GM11168 (cell line): ENCODE data around the gene IREB2.
"Not testable (repeated sequence)": the region's sequence is repeated elsewhere in the genome, so short reads cannot be mapped to it uniquely, and the experiment has no call there.

Experiments
- in situ Hi-C: fragments of 300-500 bp; cut with MboI; formaldehyde crosslinking; loops from one replicate; pipeline ENCODE4 v1.12.0; 2022; ENCODE audit warnings: low sequenced_read_pairs; ENCODE audit not compliant: unreplicated experiment

The IREB2 gene

GRCh38 chr15:78456426-78456825, 18.4 kb downstream of the IREB2 start:
- in situ Hi-C loops = no loop called here

GRCh38 chr15:78457101-78457500, 19.1 kb downstream of the IREB2 start:
- in situ Hi-C loops = no loop called here

GRCh38 chr15:78460737-78461136, 22.7 kb downstream of the IREB2 start:
- in situ Hi-C loops = no loop called here

DNA sequence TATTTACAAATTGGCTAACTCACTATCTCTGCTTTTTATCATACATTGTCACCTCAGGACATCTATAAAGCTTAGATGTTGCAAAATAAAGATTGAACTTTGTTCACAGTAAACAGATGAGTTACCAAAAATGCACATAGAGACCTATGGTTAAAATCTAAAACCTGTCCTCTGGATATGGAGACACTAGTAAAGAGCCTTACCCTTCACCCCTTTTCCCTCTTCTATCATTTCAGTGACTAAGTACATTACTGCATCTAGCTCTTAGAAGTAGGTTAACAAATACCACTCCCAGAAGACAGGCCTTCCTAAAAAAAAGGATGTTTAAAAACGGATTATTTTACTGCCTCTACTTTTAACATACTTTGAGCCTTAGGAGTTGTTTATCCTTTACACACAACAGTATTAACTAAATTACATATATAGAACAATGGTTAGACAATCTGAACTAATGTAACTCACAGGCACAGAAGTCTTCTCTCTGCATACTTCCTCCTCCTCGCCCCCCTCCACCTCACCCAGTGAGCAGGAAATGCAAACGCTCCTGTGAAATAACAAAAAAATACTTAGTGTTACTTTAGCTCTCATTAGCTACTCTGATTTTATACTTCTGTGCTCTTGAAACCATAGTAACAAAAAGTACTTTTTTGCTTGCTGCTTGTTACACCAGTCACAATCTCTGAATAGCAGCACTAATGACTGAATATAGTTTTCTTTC, 23.3 kb downstream of the IREB2 start:
- in situ Hi-C loops = no loop called here

GRCh38 chr15:78469031-78469430, 31.0 kb downstream of the IREB2 start:
- in situ Hi-C loops = no loop called here

- in situ Hi-C loops = no loop called here
Measured at GRCh38 chr15:78477295-78477694, 39.3 kb downstream of the IREB2 start.

DNA sequence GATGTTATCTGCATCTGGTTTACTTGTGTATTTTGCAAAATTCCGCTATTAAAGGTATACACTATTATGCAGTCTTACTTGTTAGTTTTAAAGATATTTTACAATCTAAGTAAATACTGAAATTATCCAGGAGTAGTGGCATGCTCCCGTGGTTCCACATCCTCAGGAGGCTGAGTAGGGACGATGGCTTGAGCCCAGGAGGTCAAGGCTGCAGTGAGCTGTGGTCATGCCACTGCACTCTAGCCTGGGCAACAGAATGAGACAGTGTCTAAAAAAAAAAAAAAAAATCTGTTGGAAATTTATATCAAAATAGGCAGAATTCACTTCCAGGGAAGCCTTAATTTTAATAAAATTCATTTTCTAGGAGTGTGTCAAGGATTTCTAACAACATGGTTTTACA, 41.6 kb downstream of the IREB2 start:
- in situ Hi-C loops = no loop called here

- in situ Hi-C loops = no loop called here
Measured at GRCh38 chr15:78481917-78482316, 43.9 kb downstream of the IREB2 start.

GRCh38 chr15:78492872-78493271, 54.9 kb downstream of the IREB2 start:
- in situ Hi-C loops = no loop called here

DNA sequence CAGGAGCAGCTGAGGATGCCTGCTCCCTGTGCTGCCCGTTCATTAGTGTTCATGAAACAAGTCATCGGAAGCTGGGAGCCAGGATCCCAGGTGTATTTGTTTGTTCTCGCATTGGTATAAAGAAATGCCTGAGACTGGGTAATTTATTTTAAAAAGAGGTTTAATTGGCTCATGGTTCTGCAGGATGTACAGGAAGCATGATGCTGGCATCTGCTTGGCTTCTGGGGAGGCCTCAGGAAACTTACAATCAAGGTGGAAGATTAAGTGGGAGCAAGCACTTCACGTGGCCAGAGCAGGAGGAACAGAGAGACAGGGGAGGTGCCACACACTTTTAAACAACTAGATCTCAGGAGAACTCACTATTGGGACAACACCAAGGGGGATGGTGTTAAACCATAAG, 63.8 kb downstream of the IREB2 start:
- in situ Hi-C loops = no loop called here

DNA sequence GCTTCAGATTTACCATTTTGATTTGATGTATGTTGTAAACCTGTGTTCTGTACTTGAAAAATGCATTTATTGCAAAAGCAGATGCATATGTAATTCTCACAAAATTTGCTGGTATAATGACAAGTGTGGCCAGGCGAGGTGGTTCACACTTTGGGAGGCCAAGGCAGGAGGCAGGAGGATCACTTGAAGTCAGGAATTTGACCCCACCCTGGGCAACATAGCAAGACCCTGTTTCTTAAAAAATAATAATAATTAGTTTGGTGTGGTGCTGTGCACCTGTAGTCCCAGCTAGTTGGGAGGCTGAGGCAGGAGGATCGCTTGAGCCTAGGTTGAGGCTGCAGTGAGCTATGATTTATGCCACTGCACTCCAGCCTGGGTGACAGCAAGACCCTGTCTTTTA, 64.6 kb downstream of the IREB2 start:
- in situ Hi-C loops = no loop called here

DNA sequence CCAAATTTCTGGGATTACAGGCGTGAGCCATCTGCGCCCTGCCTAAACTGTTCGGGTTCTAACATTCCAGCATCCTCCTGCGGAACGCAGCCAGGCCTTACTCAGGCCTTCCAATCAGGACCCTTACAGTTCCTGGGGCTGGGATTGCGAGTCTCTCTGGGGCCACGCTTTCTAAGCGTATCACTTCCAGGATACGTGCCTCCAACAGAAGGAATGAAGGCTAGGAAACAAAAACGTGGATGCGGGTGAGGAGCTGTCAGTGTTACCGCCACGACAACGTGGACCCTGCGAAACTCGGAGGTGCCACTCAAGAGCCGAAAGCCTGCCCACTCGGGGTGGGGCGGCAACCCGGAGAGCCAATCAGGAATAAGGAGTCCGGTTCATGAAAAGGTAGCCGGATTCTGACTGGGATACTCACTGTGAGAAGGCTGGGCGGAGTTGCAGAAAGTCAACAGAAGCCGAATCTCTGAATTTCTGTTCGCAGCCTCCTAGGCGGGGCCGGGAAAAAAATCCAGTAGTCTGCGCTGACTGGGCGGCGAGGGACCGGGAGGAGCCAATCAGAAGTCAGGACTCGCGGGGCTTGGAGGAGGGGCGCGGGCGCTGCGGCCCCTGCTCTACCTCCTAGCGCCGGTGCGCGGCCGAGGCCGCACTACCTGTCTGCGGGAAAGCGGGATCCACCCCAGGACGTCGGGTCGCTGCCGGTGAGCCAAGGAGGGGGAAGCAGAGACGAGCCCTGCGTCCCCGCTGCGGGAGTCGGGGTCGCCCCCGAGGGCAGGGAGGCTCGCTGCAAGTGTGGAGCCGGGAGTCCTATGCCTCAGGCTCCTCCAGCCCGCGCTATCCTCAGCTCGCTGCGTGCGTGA, 69.2 kb downstream of the IREB2 start, which contains the start of gene HYKK:
TSS of gene HYKK (plus strand) at position 607 of the 860 bp plus-strand sequence. CDS start 5,512 bp downstream, outside the sequence.
- in situ Hi-C loops = no loop called here

DNA sequence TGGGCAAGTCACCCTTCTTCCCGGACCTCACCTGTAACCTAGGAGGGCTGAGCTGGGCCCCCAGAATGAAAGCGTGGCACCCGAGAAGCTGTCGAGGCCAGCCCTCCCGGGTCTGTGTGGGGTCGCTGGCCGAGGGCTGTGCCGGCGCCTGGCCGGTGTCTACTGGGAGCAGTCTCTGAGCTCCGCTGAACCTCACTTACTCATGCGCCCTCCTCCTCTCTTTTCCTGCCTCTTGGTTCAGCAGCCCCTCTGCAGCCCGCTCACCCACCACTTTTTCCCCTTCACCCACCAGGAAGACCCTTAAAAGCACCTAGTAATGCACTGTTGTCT, 69.8 kb downstream of the IREB2 start:
- in situ Hi-C loops = no loop called here

DNA sequence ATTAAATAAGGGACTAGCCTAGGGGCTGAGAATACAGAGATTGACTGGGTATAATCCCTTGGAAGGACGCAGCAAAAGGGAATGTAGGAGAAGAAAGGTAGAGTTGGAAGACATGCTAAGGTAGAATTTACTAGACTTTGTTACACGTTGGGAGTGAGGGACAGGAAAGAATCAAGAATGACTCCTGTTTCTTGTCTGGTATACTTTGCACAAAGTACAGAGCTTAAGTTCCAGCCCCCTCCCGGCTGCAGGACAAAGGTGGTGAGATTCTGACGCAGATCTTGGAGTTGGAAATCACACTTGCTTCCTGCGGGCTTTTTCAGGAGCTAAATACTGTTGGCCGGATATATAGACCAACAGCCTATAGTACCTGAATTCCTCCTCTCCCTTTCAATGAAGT, 70.3 kb downstream of the IREB2 start:
- in situ Hi-C loops = no loop called here

GRCh38 chr15:78509726-78510312, 71.8 kb downstream of the IREB2 start:
- in situ Hi-C loops = no loop called here

DNA sequence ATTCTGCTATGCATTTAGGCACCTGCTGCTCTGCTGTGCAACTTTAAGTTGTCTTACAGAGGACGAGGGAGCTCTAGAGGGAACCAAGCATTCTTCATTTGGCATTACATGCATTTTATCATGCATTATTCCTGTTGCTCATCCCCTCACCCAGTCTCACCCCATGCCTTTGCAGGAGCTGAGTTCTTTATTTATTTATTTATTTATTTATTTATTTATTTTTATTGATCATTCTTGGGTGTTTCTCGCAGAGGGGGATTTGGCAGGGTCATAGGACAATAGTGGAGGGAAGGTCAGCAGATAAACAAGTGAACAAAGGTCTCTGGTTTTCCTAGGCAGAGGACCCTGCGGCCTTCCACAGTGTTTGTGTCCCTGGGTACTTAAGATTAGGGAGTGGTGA, 82.0 kb downstream of the IREB2 start:
- in situ Hi-C loops = not testable (repeated sequence)

DNA sequence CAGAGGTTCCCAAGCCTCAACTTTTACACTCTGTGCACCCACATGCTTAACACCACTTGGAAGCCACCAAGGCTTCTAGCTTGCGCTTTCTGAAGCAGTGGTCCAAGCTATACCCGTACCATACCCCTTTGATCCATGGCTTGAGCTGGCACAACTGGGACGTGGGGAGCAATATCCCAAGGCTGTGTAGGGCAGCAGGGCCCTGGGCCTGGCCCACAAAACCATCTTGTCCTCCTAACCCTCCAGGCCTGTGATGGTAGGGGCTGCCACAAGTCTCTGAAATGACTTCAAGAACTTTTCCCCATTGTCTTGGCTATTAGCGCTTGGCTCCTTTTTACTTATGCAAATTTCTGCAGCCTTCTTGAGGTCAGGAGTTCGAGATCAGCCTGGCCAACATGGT, 86.2 kb downstream of the IREB2 start:
- in situ Hi-C loops = no loop called here

DNA sequence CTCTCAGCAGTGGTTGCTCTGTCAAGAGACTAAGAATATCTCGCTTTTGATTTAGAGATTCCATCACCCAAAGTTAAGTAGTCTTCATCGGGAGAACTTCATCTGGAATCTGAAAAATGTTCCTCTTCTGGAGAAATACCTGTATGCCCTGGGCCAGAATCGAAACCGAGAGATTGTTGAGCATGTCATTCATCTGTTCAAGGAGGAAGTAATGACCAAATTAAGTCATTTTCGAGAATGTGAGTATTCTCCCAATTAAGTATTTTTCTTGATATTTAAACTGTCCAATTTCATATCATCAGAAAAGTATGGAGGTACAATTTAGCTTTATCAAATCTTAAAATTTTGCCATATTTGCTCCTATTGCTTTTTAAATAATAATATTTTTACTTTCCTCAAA, 89.3 kb downstream of the IREB2 start:
- in situ Hi-C loops = no loop called here

DNA sequence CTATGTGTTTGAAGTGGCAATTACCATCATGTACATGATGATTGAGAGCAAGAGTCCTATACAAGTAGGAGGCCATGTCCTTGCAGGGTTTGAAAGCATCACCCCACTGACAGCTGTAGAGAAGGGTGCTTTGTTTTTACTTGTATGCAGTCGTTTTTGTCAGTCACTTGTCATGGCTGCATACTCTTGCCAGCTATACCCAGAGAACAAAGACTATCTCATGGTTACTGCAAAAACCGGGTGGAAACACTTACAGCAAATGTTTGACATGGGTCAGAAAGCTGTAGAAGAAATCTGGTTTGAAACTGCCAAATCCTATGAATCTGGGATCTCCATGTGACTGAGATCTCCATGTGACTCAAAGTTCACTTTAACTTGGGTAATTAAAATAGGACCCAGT, 95.3 kb downstream of the IREB2 start:
- in situ Hi-C loops = no loop called here

DNA sequence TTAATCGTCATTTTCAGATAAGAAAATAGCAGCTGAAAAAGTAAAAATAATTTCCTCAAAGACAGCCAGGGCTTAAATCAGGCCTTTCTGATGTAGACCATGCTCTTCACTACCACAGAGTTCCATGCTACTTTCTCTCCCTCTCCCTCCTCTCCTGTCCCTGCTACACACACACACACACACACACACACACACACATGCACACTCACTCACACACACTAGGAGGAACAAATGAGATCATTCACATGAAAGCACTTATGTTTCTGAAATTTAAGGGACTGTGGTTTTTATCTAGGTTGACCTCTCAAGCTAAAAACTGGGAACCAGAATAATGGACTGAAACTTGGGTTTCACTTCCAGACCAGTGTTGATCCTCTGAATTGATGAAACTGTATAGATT, 98.1 kb downstream of the IREB2 start:
- in situ Hi-C loops = no loop called here

DNA sequence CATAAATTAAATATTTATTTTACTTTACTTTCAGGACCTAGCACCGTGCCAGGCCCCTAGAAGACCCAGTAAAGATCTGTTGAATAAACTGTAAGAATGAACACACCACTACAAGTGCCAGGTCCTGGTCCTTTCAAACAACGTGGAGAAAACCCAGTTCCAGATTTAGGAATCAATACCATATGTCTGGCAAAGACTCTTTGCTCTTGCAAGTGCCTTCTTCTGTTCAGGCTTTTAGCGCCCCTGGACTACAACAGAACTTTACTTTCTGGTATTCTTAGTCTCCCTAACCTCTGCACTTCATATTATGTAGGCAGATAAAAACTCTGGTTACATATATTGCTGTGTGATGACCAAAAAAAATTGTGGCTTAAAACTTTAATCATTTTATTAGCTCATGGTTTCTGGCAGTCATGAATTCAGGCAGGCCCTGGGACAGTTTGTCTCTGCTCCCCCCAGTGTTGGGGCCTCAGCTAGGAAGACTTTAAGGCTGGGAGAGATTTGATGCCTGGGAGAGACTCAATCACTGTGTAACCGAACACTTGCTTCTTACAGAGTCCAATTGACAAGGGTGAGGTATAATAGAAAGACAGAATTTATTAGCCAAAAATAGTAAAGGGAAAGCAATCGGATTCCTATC, 99.4 kb downstream of the IREB2 start:
- in situ Hi-C loops = no loop called here
